KOPT-K1 (cell line): ENCODE data around the gene HECTD4.

ENCODE experiments used
- H3K27ac ChIP-seq: fragments of 200-600 bp; sonication (generic); 2 replicates; pipeline ENCODE4 v1.5.1; 2016; ENCODE audit warnings: antibody characterized with exemption, mild to moderate bottlenecking, low read depth, low read length; ENCODE audit not compliant: poor library complexity, severe bottlenecking
- H3K36me3 ChIP-seq: fragments of 200-600 bp; sonication (generic); 2 replicates; pipeline ENCODE4 v1.5.1; 2017; ENCODE audit warnings: antibody characterized with exemption, mild to moderate bottlenecking, low read length, moderate library complexity; ENCODE audit not compliant: insufficient read depth
- H3K9me3 ChIP-seq: fragments of 200-600 bp; sonication (generic); 2 replicates; pipeline ENCODE4 v1.5.1; 2017; ENCODE audit warnings: antibody characterized with exemption, low read length, mild to moderate bottlenecking; ENCODE audit not compliant: insufficient read depth, poor library complexity, severe bottlenecking

The HECTD4 gene

GRCh38 chr12:112218150-112218549, 164.1 kb downstream of the HECTD4 start:
- Histone ChIP-seq H3K9me3 (no peaks in the 10 kb centered on the region), H3K36me3 (peaks cover 53% of the 10 kb centered on the region), H3K27ac (no peak overlapping the region)

- peaks cover 48% of the 10 kb centered on the region for H3K36me3 ChIP-seq
- H3K27ac ChIP-seq = no peak overlapping the region
- no peaks in the 10 kb centered on the region for H3K9me3 ChIP-seq
Observed at GRCh38 chr12:112217647-112218046, 164.6 kb downstream of the HECTD4 start.

DNA sequence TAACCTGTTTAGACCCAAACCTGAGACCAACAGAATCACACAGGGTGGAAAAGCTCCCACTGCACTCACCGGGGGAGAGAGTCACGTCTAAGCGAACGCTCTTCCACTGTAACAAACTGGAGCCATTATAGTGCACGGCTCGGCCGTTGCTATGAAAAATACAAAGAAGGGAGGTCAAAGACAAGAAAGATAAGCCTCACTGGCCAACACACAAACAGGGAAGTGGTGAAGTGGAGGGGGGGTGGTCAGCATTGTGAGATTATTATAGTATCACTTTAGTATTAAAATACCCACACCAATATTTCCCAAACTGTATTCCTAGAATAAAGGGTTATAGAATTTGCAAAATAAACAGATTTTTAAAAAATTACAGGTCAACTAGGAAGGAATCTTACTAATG, 166.0 kb downstream of the HECTD4 start:
- no peaks in the 10 kb centered on the region for H3K9me3 ChIP-seq
- H3K36me3 ChIP-seq = peaks cover 58% of the 10 kb centered on the region
- H3K27ac ChIP-seq = no peak overlapping the region

DNA sequence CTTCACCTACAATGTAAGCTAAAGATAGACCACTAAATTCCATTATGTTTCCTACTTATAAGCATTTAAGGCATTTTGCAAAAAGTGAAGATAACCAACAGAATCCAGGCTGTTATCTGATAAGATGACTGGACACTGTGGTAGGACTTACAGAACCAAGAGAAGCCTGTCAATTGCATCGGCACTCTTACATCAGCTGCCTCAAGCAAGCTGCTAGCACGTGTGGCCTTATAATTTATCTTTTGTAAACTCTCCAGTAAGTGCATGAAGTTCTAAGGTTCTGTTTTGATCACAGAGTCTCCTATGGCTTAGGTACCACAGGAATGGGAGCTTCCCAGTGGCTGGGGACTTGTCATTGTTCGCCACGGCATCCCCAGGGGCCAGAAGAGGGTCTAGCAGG, 168.2 kb downstream of the HECTD4 start:
- peaks cover 74% of the 10 kb centered on the region for H3K36me3 ChIP-seq
- H3K9me3 ChIP-seq = no peaks in the 10 kb centered on the region
- H3K27ac ChIP-seq = no peak overlapping the region

DNA sequence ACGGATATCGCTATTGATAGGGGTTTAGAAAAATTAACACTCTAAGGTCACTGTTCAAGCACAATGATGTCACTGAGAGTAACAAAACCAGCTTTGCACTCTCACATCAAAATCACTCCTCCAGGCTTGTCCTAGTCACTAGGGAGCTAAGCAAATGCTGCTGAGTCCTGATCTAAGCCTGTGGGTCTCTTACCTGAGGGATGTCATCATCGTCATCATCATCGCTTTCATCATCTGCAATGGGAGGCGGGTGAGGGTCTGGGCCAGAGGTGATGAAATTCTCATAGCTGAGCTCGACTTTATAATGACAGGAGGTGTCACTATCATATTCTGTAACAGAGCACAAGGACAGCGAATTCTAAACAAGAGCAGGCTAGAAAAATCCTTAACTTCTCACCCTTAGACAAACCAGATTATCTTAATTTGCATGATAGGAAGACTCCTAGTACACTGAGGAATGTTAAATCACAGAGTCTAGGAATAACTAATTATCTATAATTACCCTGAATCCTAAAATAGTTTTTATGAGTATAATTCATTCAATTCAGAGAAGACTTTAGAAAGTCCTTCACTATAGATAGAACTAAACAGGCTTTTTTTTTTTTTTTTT, 173.8 kb downstream of the HECTD4 start:
- peaks cover 79% of the 10 kb centered on the region for H3K36me3 ChIP-seq
- H3K9me3 ChIP-seq = no peaks in the 10 kb centered on the region
- no peak overlapping the region for H3K27ac ChIP-seq

DNA sequence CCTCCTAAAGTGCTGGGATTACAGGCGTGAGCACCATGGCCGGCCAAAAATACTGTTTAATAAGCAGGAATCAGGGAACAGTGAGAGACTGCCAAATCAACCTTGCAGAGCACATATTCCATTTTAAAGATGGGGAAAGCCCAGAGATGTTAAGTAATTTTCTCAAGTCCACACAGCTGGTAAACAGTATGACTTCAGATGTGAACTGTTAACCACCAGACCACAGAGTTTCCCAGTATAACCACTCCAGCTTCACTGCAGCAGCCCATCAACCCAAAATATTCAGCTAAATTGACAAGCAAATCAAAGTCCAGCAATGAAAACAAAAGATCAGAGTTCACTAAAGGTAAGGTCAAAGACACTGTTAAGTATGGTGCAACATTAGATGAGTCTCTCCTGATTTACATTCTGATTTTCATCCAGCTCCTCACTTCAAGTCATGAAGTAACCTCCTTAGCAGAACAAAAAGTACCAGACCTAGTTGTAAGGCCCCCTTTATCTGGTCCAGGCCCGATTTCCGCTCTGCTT, 174.8 kb downstream of the HECTD4 start:
- Histone ChIP-seq H3K9me3 (no peaks in the 10 kb centered on the region), H3K27ac (no peak overlapping the region), H3K36me3 (peaks cover 88% of the 10 kb centered on the region)

DNA sequence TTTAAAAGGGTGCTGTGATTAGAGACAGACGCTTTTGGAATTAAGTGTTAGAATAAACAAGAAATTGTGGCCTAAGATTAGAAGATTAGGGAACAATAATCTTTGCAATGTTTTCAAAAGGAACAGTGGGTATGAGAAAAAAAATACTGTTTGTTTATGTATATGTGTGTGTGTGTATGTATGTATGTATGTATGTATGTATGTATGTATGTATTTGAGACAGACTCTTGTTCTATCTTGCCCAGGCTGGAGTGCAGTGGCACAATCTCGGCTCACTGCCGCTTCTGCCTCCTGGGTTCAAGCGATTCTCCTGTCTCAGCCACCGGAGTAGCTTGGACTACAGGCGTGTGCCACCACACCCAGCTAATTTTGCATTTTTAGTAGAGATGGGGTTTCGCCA, 175.3 kb downstream of the HECTD4 start:
- Histone ChIP-seq H3K27ac (no peak overlapping the region), H3K36me3 (peaks cover 86% of the 10 kb centered on the region), H3K9me3 (no peaks in the 10 kb centered on the region)

GRCh38 chr12:112199136-112199535, 183.1 kb downstream of the HECTD4 start:
- Histone ChIP-seq H3K27ac (no peak overlapping the region), H3K36me3 (peaks cover 72% of the 10 kb centered on the region), H3K9me3 (no peaks in the 10 kb centered on the region)

DNA sequence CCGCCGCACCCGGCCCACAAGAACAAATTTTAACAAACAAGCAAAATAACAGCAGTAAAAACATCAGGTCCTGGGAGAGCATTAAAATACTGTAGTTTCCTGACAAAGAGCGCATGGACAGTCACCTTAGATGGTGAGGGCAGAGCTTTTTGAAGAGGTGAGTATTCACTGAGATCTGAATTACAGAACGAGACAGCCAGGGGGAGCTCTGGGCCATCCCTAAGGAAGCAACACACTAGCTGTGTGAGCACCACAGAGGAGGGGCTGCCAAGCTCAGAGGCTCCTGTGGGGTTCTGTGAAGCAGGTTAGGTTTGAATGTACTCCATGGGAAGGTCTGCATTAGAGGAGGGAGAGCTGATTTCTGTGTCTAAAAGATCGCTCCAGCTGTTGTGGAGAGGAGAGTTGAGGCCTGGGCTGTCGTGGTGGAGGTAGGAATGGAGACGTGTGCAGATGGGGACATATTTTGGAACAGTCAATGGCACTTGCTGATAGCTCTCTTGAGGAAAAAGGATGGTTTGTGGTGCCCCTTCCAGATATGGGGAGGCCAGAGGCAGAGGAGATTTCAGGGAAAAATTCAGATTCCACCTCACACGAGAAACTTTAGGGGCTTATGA, 184.0 kb downstream of the HECTD4 start:
- Histone ChIP-seq H3K9me3 (no peaks in the 10 kb centered on the region), H3K36me3 (peaks cover 73% of the 10 kb centered on the region), H3K27ac (no peak overlapping the region)

DNA sequence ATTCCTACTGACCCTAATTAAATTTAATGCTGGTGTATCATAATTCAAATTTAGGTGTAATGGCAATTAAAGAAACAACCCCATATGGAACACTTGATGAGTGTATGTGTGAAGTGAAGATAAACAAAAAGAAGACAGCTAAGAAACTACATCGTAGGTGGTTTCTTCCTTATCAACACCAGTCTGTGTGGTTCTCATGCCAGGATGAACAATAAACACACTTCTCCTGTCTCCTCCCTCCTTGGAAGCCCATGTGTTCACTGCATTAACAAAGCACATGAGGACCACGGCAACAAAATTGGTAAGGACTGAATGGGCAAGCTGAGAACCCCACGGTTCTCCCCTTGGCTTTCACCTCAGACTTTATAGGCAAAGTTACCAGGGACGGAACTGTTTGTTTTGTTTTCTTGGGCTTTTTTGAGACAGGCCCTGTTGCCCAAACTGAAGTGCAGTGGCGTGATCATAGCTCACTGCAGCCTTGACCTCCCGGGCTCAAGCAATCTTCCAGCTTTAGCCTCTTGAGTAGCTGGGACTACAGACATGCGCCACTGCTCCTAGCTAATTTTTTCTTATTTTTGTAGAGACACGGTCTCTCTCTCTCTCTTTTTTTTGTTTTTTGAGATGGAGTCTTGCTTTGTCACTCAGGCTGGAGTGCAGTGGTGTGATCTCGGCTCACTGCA, 185.9 kb downstream of the HECTD4 start:
- no peaks in the 10 kb centered on the region for H3K9me3 ChIP-seq
- peaks cover 79% of the 10 kb centered on the region for H3K36me3 ChIP-seq
- H3K27ac ChIP-seq = no peak overlapping the region

GRCh38 chr12:112194601-112195247, 187.5 kb downstream of the HECTD4 start:
- H3K9me3 ChIP-seq = no peaks in the 10 kb centered on the region
- peaks cover 75% of the 10 kb centered on the region for H3K36me3 ChIP-seq
- H3K27ac ChIP-seq = no peak overlapping the region

GRCh38 chr12:112192475-112192874, 189.8 kb downstream of the HECTD4 start:
- H3K9me3 ChIP-seq = no peaks in the 10 kb centered on the region
- H3K27ac ChIP-seq = no peak overlapping the region
- peaks cover 66% of the 10 kb centered on the region for H3K36me3 ChIP-seq

GRCh38 chr12:112191840-112192321, 190.3 kb downstream of the HECTD4 start:
- Histone ChIP-seq H3K9me3 (no peaks in the 10 kb centered on the region), H3K36me3 (peaks cover 68% of the 10 kb centered on the region), H3K27ac (no peak overlapping the region)

DNA sequence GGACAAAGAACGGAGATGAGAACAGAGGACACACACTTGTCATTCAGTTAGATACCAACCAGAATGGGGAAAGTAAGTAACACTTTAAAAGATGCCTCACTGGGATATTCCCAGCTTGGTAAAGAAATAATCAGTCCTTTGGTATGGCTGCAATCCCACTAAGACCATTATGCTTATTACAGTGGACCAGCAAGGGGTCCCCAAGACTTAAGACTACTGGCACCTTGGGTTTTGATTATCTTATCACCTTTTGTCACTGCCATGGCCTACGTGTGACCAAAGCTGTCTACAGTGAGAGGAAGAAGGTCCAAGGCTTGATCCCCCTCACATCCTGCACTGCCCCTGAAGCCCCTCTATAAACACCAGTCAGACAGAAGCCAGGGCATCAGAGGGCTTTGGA, 191.0 kb downstream of the HECTD4 start:
- H3K36me3 ChIP-seq = peaks cover 68% of the 10 kb centered on the region
- H3K9me3 ChIP-seq = no peaks in the 10 kb centered on the region
- no peak overlapping the region for H3K27ac ChIP-seq
